SK-N-SH treated with all-trans-retinoic acid at 6 μM for 48 hours (cell line): ENCODE data around the gene DHRS13.

Experiments used
- ATAC-seq: fragments of 200-7000 bp; cut with Tn5 transposase; 3 replicates; pipeline ENCODE4 v1.9.1; 2020; ENCODE audit warnings: mild to moderate bottlenecking, moderate library complexity
- ARNTL ChIP-seq: fragments of 450-650 bp; formaldehyde crosslinking; IDR thresholded peaks from 2 replicates; pipeline ENCODE4 v1.5.0; 2020; ENCODE audit warnings: low read depth, mild to moderate bottlenecking, moderate library complexity, borderline replicate concordance
- BACH2 ChIP-seq: fragments of 250-450 bp; sonication (Bioruptor Pico); IDR thresholded peaks from 2 replicates; pipeline ENCODE4 v1.9.0; 2021; ENCODE audit warnings: mild to moderate bottlenecking, borderline replicate concordance
- CREB5 ChIP-seq: fragments of 250-450 bp; sonication (Bioruptor Pico); IDR thresholded peaks from 2 replicates; pipeline ENCODE4 v1.5.1; 2020; ENCODE audit warnings: low read depth, mild to moderate bottlenecking, moderate library complexity
- CSDC2 ChIP-seq: fragments of 250-450 bp; sonication (Bioruptor Pico); IDR thresholded peaks from 2 replicates; pipeline ENCODE4 v1.5.0; 2020; ENCODE audit warnings: mild to moderate bottlenecking, moderate library complexity
- ESRRG ChIP-seq: fragments of 250-450 bp; sonication (Bioruptor Pico); IDR thresholded peaks from 2 replicates; pipeline ENCODE4 v1.6.1; 2021; ENCODE audit warnings: mild to moderate bottlenecking
- GLIS3 ChIP-seq: fragments of 250-450 bp; sonication (Bioruptor Pico); IDR thresholded peaks from 2 replicates; pipeline ENCODE4 v1.5.0; 2020; ENCODE audit warnings: mild to moderate bottlenecking, moderate library complexity
- ISL1 ChIP-seq: fragments of 250-450 bp; sonication (Bioruptor Pico); IDR thresholded peaks from 2 replicates; pipeline ENCODE4 v2.1.2; 2022; ENCODE audit warnings: mild to moderate bottlenecking, moderate library complexity
- OSR1 ChIP-seq: fragments of 250-450 bp; sonication (Bioruptor Pico); IDR thresholded peaks from 2 replicates; pipeline ENCODE4 v1.8.0; 2022; ENCODE audit warnings: moderate library complexity, mild to moderate bottlenecking, inconsistent platforms
- PATZ1 ChIP-seq: fragments of 250-450 bp; sonication (Bioruptor Pico); IDR thresholded peaks from 2 replicates; pipeline ENCODE4 v1.8.0; 2020; ENCODE audit warnings: mild to moderate bottlenecking, moderate library complexity, borderline replicate concordance
- PPARA ChIP-seq: fragments of 250-450 bp; sonication (Bioruptor Pico); IDR thresholded peaks from 2 replicates; pipeline ENCODE4 v1.5.0; 2020; ENCODE audit warnings: mild to moderate bottlenecking, borderline replicate concordance
- RARB ChIP-seq: fragments of 250-450 bp; sonication (Bioruptor Pico); IDR thresholded peaks from 2 replicates; pipeline ENCODE4 v1.8.0; 2021; ENCODE audit warnings: mild to moderate bottlenecking, moderate library complexity
- SNAI2 ChIP-seq: fragments of 250-450 bp; sonication (Bioruptor Pico); IDR thresholded peaks from 2 replicates; pipeline ENCODE4 v1.5.0; 2020; ENCODE audit warnings: mild to moderate bottlenecking, moderate library complexity
- TCF4 ChIP-seq: fragments of 250-450 bp; sonication (Bioruptor Pico); IDR thresholded peaks from 2 replicates; pipeline ENCODE4 v1.8.0; 2021; ENCODE audit warnings: mild to moderate bottlenecking, moderate library complexity, borderline replicate concordance
- TOX ChIP-seq: fragments of 250-450 bp; sonication (Bioruptor Pico); IDR thresholded peaks from 2 replicates; pipeline ENCODE4 v1.8.0; 2021; ENCODE audit warnings: mild to moderate bottlenecking, moderate library complexity, borderline replicate concordance
- ZC3H10 ChIP-seq: fragments of 250-450 bp; sonication (Bioruptor Pico); IDR thresholded peaks from 2 replicates; pipeline ENCODE4 v1.5.1; 2021; ENCODE audit warnings: mild to moderate bottlenecking, moderate library complexity
- ZFP3 ChIP-seq: fragments of 250-450 bp; sonication (Bioruptor Pico); IDR thresholded peaks from 2 replicates; pipeline ENCODE4 v1.5.0; 2020; ENCODE audit warnings: mild to moderate bottlenecking, moderate library complexity
- ZFP30 ChIP-seq: fragments of 450-650 bp; formaldehyde crosslinking; IDR thresholded peaks from 2 replicates; pipeline ENCODE4 v1.5.0; 2022; ENCODE audit warnings: mild to moderate bottlenecking, moderate library complexity
- ZNF565 ChIP-seq: fragments of 450-650 bp; formaldehyde crosslinking; conservative IDR thresholded peaks from 2 replicates; pipeline ENCODE4 v1.5.0; 2020; ENCODE audit warnings: low read depth, mild to moderate bottlenecking, moderate library complexity
- ZNF70 ChIP-seq: fragments of 450-650 bp; formaldehyde crosslinking; IDR thresholded peaks from 2 replicates; pipeline ENCODE4 v1.5.0; 2020; ENCODE audit warnings: mild to moderate bottlenecking, moderate library complexity
- ZNF8 ChIP-seq: fragments of 450-650 bp; formaldehyde crosslinking; IDR thresholded peaks from 2 replicates; pipeline ENCODE4 v1.5.0; 2020; ENCODE audit warnings: mild to moderate bottlenecking, moderate library complexity
- TF ChIP-seq, protein P1 (sequence below): fragments of 250-450 bp; sonication (Bioruptor Pico); IDR thresholded peaks from 2 replicates; pipeline ENCODE4 v1.5.1; 2021; ENCODE audit warnings: mild to moderate bottlenecking, moderate library complexity

Gene DHRS13

GRCh38 chr17:28889996-28890395 is 12.9 kb downstream of the DHRS13 start:
- no peak for ATAC-seq
- TF ChIP-seq PPARA (CRISPR knock-in tag), result no peak
- TF ChIP-seq, protein P1, sequence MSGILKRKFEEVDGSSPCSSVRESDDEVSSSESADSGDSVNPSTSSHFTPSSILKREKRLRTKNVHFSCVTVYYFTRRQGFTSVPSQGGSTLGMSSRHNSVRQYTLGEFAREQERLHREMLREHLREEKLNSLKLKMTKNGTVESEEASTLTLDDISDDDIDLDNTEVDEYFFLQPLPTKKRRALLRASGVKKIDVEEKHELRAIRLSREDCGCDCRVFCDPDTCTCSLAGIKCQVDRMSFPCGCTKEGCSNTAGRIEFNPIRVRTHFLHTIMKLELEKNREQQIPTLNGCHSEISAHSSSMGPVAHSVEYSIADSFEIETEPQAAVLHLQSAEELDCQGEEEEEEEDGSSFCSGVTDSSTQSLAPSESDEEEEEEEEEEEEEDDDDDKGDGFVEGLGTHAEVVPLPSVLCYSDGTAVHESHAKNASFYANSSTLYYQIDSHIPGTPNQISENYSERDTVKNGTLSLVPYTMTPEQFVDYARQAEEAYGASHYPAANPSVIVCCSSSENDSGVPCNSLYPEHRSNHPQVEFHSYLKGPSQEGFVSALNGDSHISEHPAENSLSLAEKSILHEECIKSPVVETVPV, result no peak
- no peak for TF ChIP-seq CSDC2 (CRISPR knock-in tag)
- no peak for TF ChIP-seq PATZ1 (CRISPR knock-in tag)
- TF ChIP-seq ZNF8 (CRISPR knock-in tag), result no peak
- TF ChIP-seq ZNF565, result no peak
- TF ChIP-seq ESRRG (CRISPR knock-in tag), result no peak
- no peak for TF ChIP-seq ARNTL (CRISPR knock-in tag)
- no peak for TF ChIP-seq CREB5 (CRISPR knock-in tag)
- TF ChIP-seq ZC3H10 (CRISPR knock-in tag), result no peak
- no peak for TF ChIP-seq TCF4 (CRISPR knock-in tag)
- TF ChIP-seq ZFP30 (CRISPR knock-in tag), result no peak
- no peak for TF ChIP-seq ISL1 (CRISPR knock-in tag)
- no peak for TF ChIP-seq TOX (CRISPR knock-in tag)
- no peak for TF ChIP-seq GLIS3 (CRISPR knock-in tag)
- TF ChIP-seq, all 23 proteins: peak for 0

- no peak for ATAC-seq
- no peak for TF ChIP-seq BACH2 (CRISPR knock-in tag)
- no peak for TF ChIP-seq SNAI2 (CRISPR knock-in tag)
- TF ChIP-seq ZFP30 (CRISPR knock-in tag), result no peak
- no peak for TF ChIP-seq ISL1 (CRISPR knock-in tag)
- TF ChIP-seq CSDC2 (CRISPR knock-in tag), result no peak
- no peak for TF ChIP-seq OSR1
- no peak for TF ChIP-seq ZFP3 (CRISPR knock-in tag)
- no peak for TF ChIP-seq RARB
- no peak for TF ChIP-seq PATZ1 (CRISPR knock-in tag)
- no peak for TF ChIP-seq PPARA (CRISPR knock-in tag)
- no peak for TF ChIP-seq TOX (CRISPR knock-in tag)
- TF ChIP-seq GLIS3 (CRISPR knock-in tag), result no peak
Observed at GRCh38 chr17:28888832-28889231, 14.0 kb downstream of the DHRS13 start.

- no peak for TF ChIP-seq ZNF70
- TF ChIP-seq ZNF8 (CRISPR knock-in tag), result no peak
- no peak for TF ChIP-seq ESRRG (CRISPR knock-in tag)
- TF ChIP-seq ZNF565, result no peak
- TF ChIP-seq CREB5 (CRISPR knock-in tag), result no peak
- TF ChIP-seq ZFP30 (CRISPR knock-in tag), result no peak
- TF ChIP-seq PPARA (CRISPR knock-in tag), result no peak
- TF ChIP-seq ZFP3 (CRISPR knock-in tag), result no peak
- TF ChIP-seq OSR1, result no peak
- TF ChIP-seq BACH2 (CRISPR knock-in tag), result no peak
- no peak for TF ChIP-seq CSDC2 (CRISPR knock-in tag)
- no peak for TF ChIP-seq SNAI2 (CRISPR knock-in tag)
- TF ChIP-seq ISL1 (CRISPR knock-in tag), result no peak
- TF ChIP-seq TOX (CRISPR knock-in tag), result no peak
- no peak for ATAC-seq
Observed at GRCh38 chr17:28887871-28888471, 14.9 kb downstream of the DHRS13 start.
